ENCODE data around the gene ADAMTS4. TPM values are rescaled to one million over a fixed set of nuclear protein-coding genes. Genes with fewer than 3 reads are reported as not detected.
A peak's percentile ranks its signal among the peaks of the same experiment; 100 is the strongest.

ADAMTS4 gene
- total and polyA plus RNA-seq, 2 donors, result 0.61 to 3.0 TPM

- 86% methylated on average over 5 of the region's 5 CpGs for WGBS
- peaks cover 0 to 2% of the 10 kb centered on the region in 2 donors for H3K27me3 ChIP-seq (ENCODE audit: control insufficient read depth in 2 of 2, insufficient read depth in 1 of 2, low read length in 1 of 2)
- H3K9me3 ChIP-seq (ENCODE audit: control insufficient read depth in 2 of 2, insufficient read depth in 1 of 2, low read length in 1 of 2), result peaks cover 0 to 7% of the 10 kb centered on the region in 2 donors
- H3K36me3 ChIP-seq (ENCODE audit: control insufficient read depth in 2 of 2, insufficient read depth in 2 of 2, low read length in 1 of 2), result peaks cover 3 to 5% of the 10 kb centered on the region in 2 donors
- H3K4me3 ChIP-seq (ENCODE audit: low read length in 2 of 2), result no peak overlapping the region
- peaks cover 17 to 39% of the 10 kb centered on the region in 2 donors for H3K4me1 ChIP-seq (ENCODE audit: control insufficient read depth in 2 of 2, insufficient read depth in 2 of 2, low read length in 2 of 2)
- H3K27ac ChIP-seq (ENCODE audit: low read depth in 1 of 2, low read length in 1 of 2), result peak overlapping the region in 1 of 2 donors; percentile 71
- no peak for DNase-seq (ENCODE audit: low read depth in 6 of 9, low spot score in 9 of 9)
These were observed 769 bp upstream of the ADAMTS4 start for GRCh38 chr1:161199506-161200139.

- peaks cover 1 to 7% of the 10 kb centered on the region in 2 donors for H3K9me3 ChIP-seq (ENCODE audit: control insufficient read depth in 2 of 2, insufficient read depth in 1 of 2, low read length in 1 of 2)
- H3K36me3 ChIP-seq (ENCODE audit: control insufficient read depth in 2 of 2, insufficient read depth in 2 of 2, low read length in 1 of 2), result no peaks in the 10 kb centered on the region
- peaks cover 0 to 2% of the 10 kb centered on the region in 2 donors for H3K27me3 ChIP-seq (ENCODE audit: control insufficient read depth in 2 of 2, insufficient read depth in 1 of 2, low read length in 1 of 2)
- H3K4me3 ChIP-seq (ENCODE audit: low read length in 2 of 2), result no peak overlapping the region
- WGBS, result 83% methylated on average over 20 of the region's 20 CpGs
- no peak for DNase-seq (ENCODE audit: low read depth in 6 of 9, low spot score in 9 of 9)
- H3K4me1 ChIP-seq (ENCODE audit: control insufficient read depth in 2 of 2, insufficient read depth in 2 of 2, low read length in 2 of 2), result peaks cover 12 to 39% of the 10 kb centered on the region in 2 donors
- H3K27ac ChIP-seq (ENCODE audit: low read depth in 1 of 2, low read length in 1 of 2), result peak overlapping the region in 1 of 2 donors; percentile 28
These were observed 509 bp downstream of the ADAMTS4 start for GRCh38 chr1:161198194-161198896.

GRCh38 chr1:161197560-161198193 lies 1.2 kb downstream of the ADAMTS4 start:
- Histone ChIP-seq H3K36me3 (ENCODE audit: control insufficient read depth in 2 of 2, insufficient read depth in 2 of 2, low read length in 1 of 2) (no peaks in the 10 kb centered on the region), H3K27ac (ENCODE audit: low read depth in 1 of 2, low read length in 1 of 2) (no peak overlapping the region), H3K4me1 (ENCODE audit: control insufficient read depth in 2 of 2, insufficient read depth in 2 of 2, low read length in 2 of 2) (peaks cover 6 to 35% of the 10 kb centered on the region in 2 donors), H3K9me3 (ENCODE audit: control insufficient read depth in 2 of 2, insufficient read depth in 1 of 2, low read length in 1 of 2) (peaks cover 1 to 7% of the 10 kb centered on the region in 2 donors), H3K27me3 (ENCODE audit: control insufficient read depth in 2 of 2, insufficient read depth in 1 of 2, low read length in 1 of 2) (peaks cover 0 to 2% of the 10 kb centered on the region in 2 donors), H3K4me3 (ENCODE audit: low read length in 2 of 2) (no peak overlapping the region)
- DNase-seq (ENCODE audit: low read depth in 6 of 9, low spot score in 9 of 9), result no peak
- 93% methylated on average over 11 of the region's 11 CpGs for WGBS

GRCh38 chr1:161196521-161197451 lies 2.1 kb downstream of the ADAMTS4 start:
- no peak overlapping the region for H3K4me3 ChIP-seq (ENCODE audit: low read length in 2 of 2)
- DNase-seq (ENCODE audit: low read depth in 6 of 9, low spot score in 9 of 9), result no peak

GRCh38 chr1:161196111-161196510 lies 2.7 kb downstream of the ADAMTS4 start:
- Histone ChIP-seq H3K27ac (ENCODE audit: low read depth in 1 of 2, low read length in 1 of 2) (no peak overlapping the region), H3K4me1 (ENCODE audit: control insufficient read depth in 2 of 2, insufficient read depth in 2 of 2, low read length in 2 of 2) (peaks cover 0 to 29% of the 10 kb centered on the region in 2 donors), H3K4me3 (ENCODE audit: low read length in 2 of 2) (no peak overlapping the region), H3K27me3 (ENCODE audit: control insufficient read depth in 2 of 2, insufficient read depth in 1 of 2, low read length in 1 of 2) (peaks cover 0 to 4% of the 10 kb centered on the region in 2 donors), H3K36me3 (ENCODE audit: control insufficient read depth in 2 of 2, insufficient read depth in 2 of 2, low read length in 1 of 2) (no peaks in the 10 kb centered on the region), H3K9me3 (ENCODE audit: control insufficient read depth in 2 of 2, insufficient read depth in 1 of 2, low read length in 1 of 2) (peaks cover 0 to 1% of the 10 kb centered on the region in 2 donors)
- no peak for DNase-seq (ENCODE audit: low read depth in 6 of 9, low spot score in 9 of 9)
- WGBS, result 99% methylated on average over 7 of the region's 7 CpGs

More at GRCh38 chr1:161196521-161197451, 2.1 kb downstream of the ADAMTS4 start:
- H3K4me1 ChIP-seq (ENCODE audit: control insufficient read depth in 2 of 2, insufficient read depth in 2 of 2, low read length in 2 of 2), result peaks cover 4 to 35% of the 10 kb centered on the region in 2 donors
- no peaks in the 10 kb centered on the region for H3K36me3 ChIP-seq (ENCODE audit: control insufficient read depth in 2 of 2, insufficient read depth in 2 of 2, low read length in 1 of 2)
- H3K27ac ChIP-seq (ENCODE audit: low read depth in 1 of 2, low read length in 1 of 2), result no peak overlapping the region
- H3K9me3 ChIP-seq (ENCODE audit: control insufficient read depth in 2 of 2, insufficient read depth in 1 of 2, low read length in 1 of 2), result peaks cover 1 to 5% of the 10 kb centered on the region in 2 donors
- WGBS, result 93% methylated on average over 27 of the region's 27 CpGs
- H3K27me3 ChIP-seq (ENCODE audit: control insufficient read depth in 2 of 2, insufficient read depth in 1 of 2, low read length in 1 of 2), result peaks cover 0 to 2% of the 10 kb centered on the region in 2 donors

- peaks cover 0 to 19% of the 10 kb centered on the region in 2 donors for H3K4me1 ChIP-seq (ENCODE audit: control insufficient read depth in 2 of 2, insufficient read depth in 2 of 2, low read length in 2 of 2)
- H3K27ac ChIP-seq (ENCODE audit: low read depth in 1 of 2, low read length in 1 of 2), result peak overlapping the region in 1 of 2 donors; percentile 9
- no peak overlapping the region for H3K4me3 ChIP-seq (ENCODE audit: low read length in 2 of 2)
- WGBS, result 89% methylated on average over 4 of the region's 4 CpGs
- peaks cover 0 to 4% of the 10 kb centered on the region in 2 donors for H3K27me3 ChIP-seq (ENCODE audit: control insufficient read depth in 2 of 2, insufficient read depth in 1 of 2, low read length in 1 of 2)
- H3K9me3 ChIP-seq (ENCODE audit: control insufficient read depth in 2 of 2, insufficient read depth in 1 of 2, low read length in 1 of 2), result peaks cover 0 to 1% of the 10 kb centered on the region in 2 donors
- H3K36me3 ChIP-seq (ENCODE audit: control insufficient read depth in 2 of 2, insufficient read depth in 2 of 2, low read length in 1 of 2), result no peaks in the 10 kb centered on the region
- no peak for DNase-seq (ENCODE audit: low read depth in 6 of 9, low spot score in 9 of 9)
These were observed 3.7 kb downstream of the ADAMTS4 start for GRCh38 chr1:161195171-161195570.

- Histone ChIP-seq H3K27ac (ENCODE audit: low read depth in 1 of 2, low read length in 1 of 2) (no peak overlapping the region), H3K36me3 (ENCODE audit: control insufficient read depth in 2 of 2, insufficient read depth in 2 of 2, low read length in 1 of 2) (no peaks in the 10 kb centered on the region), H3K4me1 (ENCODE audit: control insufficient read depth in 2 of 2, insufficient read depth in 2 of 2, low read length in 2 of 2) (peaks cover 0 to 11% of the 10 kb centered on the region in 2 donors), H3K4me3 (ENCODE audit: low read length in 2 of 2) (no peak overlapping the region), H3K9me3 (ENCODE audit: control insufficient read depth in 2 of 2, insufficient read depth in 1 of 2, low read length in 1 of 2) (peaks cover 0 to 1% of the 10 kb centered on the region in 2 donors), H3K27me3 (ENCODE audit: control insufficient read depth in 2 of 2, insufficient read depth in 1 of 2, low read length in 1 of 2) (peaks cover 0 to 4% of the 10 kb centered on the region in 2 donors)
- WGBS, result 92% methylated on average over 21 of the region's 21 CpGs
- no peak for DNase-seq (ENCODE audit: low read depth in 6 of 9, low spot score in 9 of 9)
These were observed 5.2 kb downstream of the ADAMTS4 start for GRCh38 chr1:161193561-161194235.

All from thymus (tissue), 11 donors.